H9 (cell line): ENCODE results near the gene BCL7C. TPM values are rescaled to one million over a fixed set of nuclear protein-coding genes. Genes with fewer than 3 reads are reported as not detected.

Experiments
- DNase-seq: peaks from one replicate; pipeline ENCODE4 v3.0.0-alpha.2; 2017
- H2AFZ ChIP-seq: one replicate; pipeline ENCODE4 v1.6.1; 2013; ENCODE audit warnings: mild to moderate bottlenecking, low read length, control low read depth, moderate library complexity
- H2AK5ac ChIP-seq: 2 replicates; pipeline ENCODE4 v1.6.1; 2013; ENCODE audit warnings: low read length, control low read depth, mixed read lengths; ENCODE audit not compliant: insufficient read length
- H2BK120ac ChIP-seq: one replicate; pipeline ENCODE4 v1.6.1; 2013; ENCODE audit warnings: low read depth, mild to moderate bottlenecking, low read length, control low read depth, inconsistent platforms; ENCODE audit not compliant: poor library complexity, severe bottlenecking
- H2BK12ac ChIP-seq: 2 replicates; pipeline ENCODE4 v1.6.1; 2013; ENCODE audit warnings: low read length, control low read depth, mixed read lengths, low read depth; ENCODE audit not compliant: insufficient read length
- H2BK15ac ChIP-seq: 2 replicates; pipeline ENCODE4 v1.6.1; 2013; ENCODE audit warnings: low read depth, low read length, control low read depth
- H2BK20ac ChIP-seq: one replicate; pipeline ENCODE4 v1.6.1; 2013; ENCODE audit warnings: low read depth, mild to moderate bottlenecking, low read length, control low read depth, inconsistent platforms; ENCODE audit not compliant: poor library complexity, severe bottlenecking
- H2BK5ac ChIP-seq: 2 replicates; pipeline ENCODE4 v1.6.1; 2013; ENCODE audit warnings: low read length, control low read depth, mixed read lengths; ENCODE audit not compliant: insufficient read length
- H3K14ac ChIP-seq: 2 replicates; pipeline ENCODE4 v1.6.1; 2013; ENCODE audit warnings: low read length, control low read depth; ENCODE audit not compliant: insufficient read depth
- H3K18ac ChIP-seq: 2 replicates; pipeline ENCODE4 v1.6.1; 2013; ENCODE audit warnings: low read depth, mild to moderate bottlenecking, mixed read lengths, low read length, control low read depth; ENCODE audit not compliant: insufficient read length
- H3K23ac ChIP-seq: 2 replicates; pipeline ENCODE4 v1.6.1; 2013; ENCODE audit warnings: low read length, control low read depth, mixed read lengths, low read depth; ENCODE audit not compliant: insufficient read length
- H3K23me2 ChIP-seq: 2 replicates; pipeline ENCODE4 v1.6.1; 2013; ENCODE audit warnings: low read depth, mild to moderate bottlenecking, mixed read lengths, low read length, control low read depth; ENCODE audit not compliant: insufficient read length, poor library complexity, severe bottlenecking
- H3K27ac ChIP-seq: 2 replicates; pipeline ENCODE4 v1.5.1; 2013; ENCODE audit warnings: low read length, control low read depth, mixed read lengths, low read depth; ENCODE audit not compliant: insufficient read length
- H3K27me3 ChIP-seq: 2 replicates; pipeline ENCODE4 v1.6.1; 2013; ENCODE audit warnings: low read length, control low read depth, inconsistent platforms; ENCODE audit not compliant: insufficient read depth
- H3K4ac ChIP-seq: 2 replicates; pipeline ENCODE4 v1.6.1; 2013; ENCODE audit warnings: low read depth, mild to moderate bottlenecking, control low read depth, inconsistent platforms, low read length, moderate library complexity
- H3K4me1 ChIP-seq: 2 replicates; pipeline ENCODE4 v1.6.1; 2013; ENCODE audit warnings: low read length, control low read depth, inconsistent platforms; ENCODE audit not compliant: insufficient read depth
- H3K4me2 ChIP-seq: 2 replicates; pipeline ENCODE4 v1.6.1; 2013; ENCODE audit warnings: low read length, control low read depth, mixed read lengths; ENCODE audit not compliant: insufficient read length, insufficient read depth
- H3K56ac ChIP-seq: 2 replicates; pipeline ENCODE4 v1.6.1; 2013; ENCODE audit warnings: low read depth, mild to moderate bottlenecking, mixed read lengths, low read length, control low read depth; ENCODE audit not compliant: insufficient read length
- H3K79me1 ChIP-seq: 2 replicates; pipeline ENCODE4 v1.6.1; 2013; ENCODE audit warnings: low read depth, mild to moderate bottlenecking, moderate library complexity, low read length, control low read depth, inconsistent platforms; ENCODE audit not compliant: insufficient read depth, poor library complexity, severe bottlenecking
- H3K79me2 ChIP-seq: 2 replicates; pipeline ENCODE4 v1.6.1; 2013; ENCODE audit warnings: low read length, control low read depth, inconsistent platforms; ENCODE audit not compliant: insufficient read depth
- H3K9ac ChIP-seq: 2 replicates; pipeline ENCODE4 v1.6.1; 2013; ENCODE audit warnings: low read length, control low read depth, mixed read lengths; ENCODE audit not compliant: insufficient read length; ENCODE audit errors: extremely low read depth
- H3K9me3 ChIP-seq: one replicate; pipeline ENCODE4 v1.6.1; 2013; ENCODE audit warnings: low read depth, low read length, inconsistent platforms; ENCODE audit not compliant: control insufficient read depth
- H3T11ph ChIP-seq: one replicate; pipeline ENCODE4 v1.6.1; 2013; ENCODE audit warnings: mild to moderate bottlenecking, low read length, control low read depth, inconsistent platforms
- H4K20me1 ChIP-seq: one replicate; pipeline ENCODE4 v1.6.1; 2013; ENCODE audit not compliant: control insufficient read depth, insufficient read length, insufficient read depth
- H4K5ac ChIP-seq: 2 replicates; pipeline ENCODE4 v1.6.1; 2013; ENCODE audit warnings: low read depth, mild to moderate bottlenecking, mixed read lengths, low read length, control low read depth; ENCODE audit not compliant: insufficient read length
- H4K8ac ChIP-seq: replicated peaks from 2 replicates; pipeline ENCODE4 v1.6.1; 2013; ENCODE audit warnings: low read length, control low read depth, mixed read lengths, low read depth; ENCODE audit not compliant: insufficient read length
- H4K91ac ChIP-seq: 2 replicates; pipeline ENCODE4 v1.6.1; 2013; ENCODE audit warnings: low read depth, mild to moderate bottlenecking, moderate library complexity, mixed read lengths, low read length, control low read depth; ENCODE audit not compliant: insufficient read length
- H3K27ac Mint-ChIP-seq, 3 experiments: 2 replicates in 2 of 3; 3 replicates in 1 of 3; pipeline ENCODE4 v1.8.0; 2020 to 2021; ENCODE audit warnings: mixed read lengths in 3 of 3, mild to moderate bottlenecking in 1 of 3, moderate library complexity in 1 of 3
- H3K27me3 Mint-ChIP-seq: 2 replicates; pipeline ENCODE4 v1.8.0; 2021; ENCODE audit warnings: low read depth, mild to moderate bottlenecking, moderate library complexity, mixed read lengths
- H3K36me3 Mint-ChIP-seq, 3 experiments: 2 replicates in 2 of 3; 3 replicates in 1 of 3; pipeline ENCODE4 v1.8.0; 2020 to 2021; ENCODE audit warnings: low read depth in 3 of 3, mixed read lengths in 3 of 3; ENCODE audit not compliant: insufficient read depth in 1 of 3
- H3K4me1 Mint-ChIP-seq, 2 experiments: 2 replicates each; pipeline ENCODE4 v1.8.0; 2020; ENCODE audit warnings: mixed read lengths in 2 of 2
- H3K4me3 Mint-ChIP-seq, 2 experiments: 2 replicates in 1 of 2; 3 replicates in 1 of 2; pipeline ENCODE4 v1.8.0; 2020 to 2021; ENCODE audit warnings: mild to moderate bottlenecking in 2 of 2, mixed read lengths in 2 of 2, moderate library complexity in 1 of 2
- H3K9me3 Mint-ChIP-seq, 2 experiments: 2 replicates in 1 of 2; 3 replicates in 1 of 2; pipeline ENCODE4 v1.8.0; 2020; ENCODE audit warnings: mild to moderate bottlenecking in 2 of 2, mixed read lengths in 2 of 2, moderate library complexity in 1 of 2
- CTCF ChIP-seq: fragments of 200-600 bp; sonication (generic); conservative IDR thresholded peaks from 3 replicates; pipeline ENCODE4 v1.8.0; 2021; ENCODE audit warnings: antibody characterized with exemption, mild to moderate bottlenecking
- WGBS: extraction: QIAGEN DNeasy Blood & Tissue Kit; methylation state at CpG from one replicate; pipeline ENCODE4 v1.1.7; 2013; ENCODE audit warnings: missing lambda C conversion rate, low lambda C conversion rate, mixed read lengths; ENCODE audit not compliant: insufficient read length; ENCODE audit errors: extremely low coverage; 5-methylcytosine and 5-hydroxymethylcytosine counted together
- total RNA-seq: library from RNA; stranded (reverse); gene quantifications from 2 replicates; pipeline ENCODE4 v1.2.1, GENCODE V29; 2021

Gene BCL7C
- total RNA-seq, 1 experiment from 2014 or later: 18.3 TPM

- H3K4me3 Mint-ChIP-seq: peak overlapping the region; percentile 70 to 84
- no CpG with 5 or more reads among the region's 16 CpGs for WGBS
- peaks cover 3% of the 10 kb centered on the region; the same call in 1 of the 2 replicates for H3K4me1 ChIP-seq
These were observed 877 bp upstream of the BCL7C start for GRCh38 chr16:30894540-30895368.

More at GRCh38 chr16:30894540-30895368, 877 bp upstream of the BCL7C start:
- Histone ChIP-seq H3K56ac (no peak overlapping the region), H3K79me1 (no peaks in the 10 kb centered on the region), H2BK120ac (no peak overlapping the region), H3K27ac (no peak overlapping the region), H4K20me1 (peaks cover 2% of the 10 kb centered on the region), H3T11ph (no peak overlapping the region), H2BK15ac (no peak overlapping the region), H3K9ac (peak overlapping the region; percentile 45), H2AK5ac (no peak overlapping the region), H3K23ac (no peak overlapping the region), H4K5ac (no peak overlapping the region), H4K91ac (no peak overlapping the region), H4K8ac (no peak overlapping the region), H2AFZ (no peak overlapping the region), H3K14ac (no peak overlapping the region), H2BK5ac (no peak overlapping the region), H3K9me3 (no peaks in the 10 kb centered on the region), H2BK20ac (no peak overlapping the region), H3K79me2 (no peaks in the 10 kb centered on the region), H2BK12ac (no peak overlapping the region), H3K4ac (no peak overlapping the region), H3K23me2 (peaks cover 20% of the 10 kb centered on the region), H3K27me3 (no peaks in the 10 kb centered on the region), H3K18ac (no peak overlapping the region), H3K4me2 (peak overlapping the region; percentile 54)
- H3K4me1 Mint-ChIP-seq: peaks cover 28% of the 10 kb centered on the region in 2 experiments
- H3K9me3 Mint-ChIP-seq: peaks cover 0 to 2% of the 10 kb centered on the region in 2 experiments; a peak in 1 of 5 replicates
- peaks cover 0 to 8% (median 7%) of the 10 kb centered on the region in 3 experiments; a peak in 5 of 7 replicates for H3K36me3 Mint-ChIP-seq
- H3K27me3 Mint-ChIP-seq: peaks cover 21% of the 10 kb centered on the region
- TF ChIP-seq CTCF: no peak
- DNase-seq: no peak
- H3K27ac Mint-ChIP-seq: no peak overlapping the region; a peak in 1 of 7 replicates
